Fibroblast of lung (primary cell): ENCODE measurements around the gene SPAG9. TPM values are rescaled to one million over a fixed set of nuclear protein-coding genes. Genes with fewer than 3 reads are reported as not detected.
A peak's percentile ranks its signal among the peaks of the same experiment; 100 is the strongest.

Source experiments
- DNase-seq, 2 donors: peaks; one replicate each; pipeline versions ENCODE4 v3.0.0 to v3.0.0-alpha.2; 2010; ENCODE audit warnings: low read depth in 2 of 2
- H2AFZ ChIP-seq: 2 replicates; pipeline ENCODE4 v1.5.1; 2012; ENCODE audit warnings: low read length, control low read depth, inconsistent platforms
- H3K27ac ChIP-seq: 2 replicates; pipeline ENCODE4 v1.5.1; 2011; ENCODE audit warnings: low read length, control low read depth; ENCODE audit not compliant: insufficient read depth
- H3K27me3 ChIP-seq: 2 replicates; pipeline ENCODE4 v1.5.1; 2011; ENCODE audit warnings: mild to moderate bottlenecking, low read length; ENCODE audit not compliant: control insufficient read depth, insufficient read depth
- H3K36me3 ChIP-seq: 2 replicates; pipeline ENCODE4 v1.5.1; 2011; ENCODE audit warnings: low read length; ENCODE audit not compliant: control insufficient read depth, insufficient read depth
- H3K4me1 ChIP-seq: 2 replicates; pipeline ENCODE4 v1.5.1; 2011; ENCODE audit warnings: low read length; ENCODE audit not compliant: control insufficient read depth, insufficient read depth; ENCODE audit errors: extremely low read depth
- H3K4me2 ChIP-seq: 2 replicates; pipeline ENCODE4 v1.5.1; 2011; ENCODE audit warnings: low read length, control low read depth; ENCODE audit not compliant: insufficient read depth; ENCODE audit errors: extremely low read depth
- H3K4me3 ChIP-seq, 4 experiments: fragments of 200-600 bp in 1 of 4; sonication (generic) in 1 of 4; replicated peaks in 1 of 4; 2 replicates each; pipeline ENCODE4 v1.5.1; 2011 to 2016; ENCODE audit warnings: low read length in 4 of 4, low read depth in 3 of 4, mild to moderate bottlenecking in 3 of 4, control low read depth in 2 of 4, inconsistent platforms in 1 of 4, mixed read lengths in 1 of 4; ENCODE audit not compliant: insufficient read depth in 1 of 4; ENCODE audit errors: control extremely low read depth in 1 of 4
- H3K79me2 ChIP-seq: 2 replicates; pipeline ENCODE4 v1.5.1; 2012; ENCODE audit warnings: mild to moderate bottlenecking, low read length, inconsistent platforms; ENCODE audit not compliant: control insufficient read depth, insufficient read depth
- H3K9ac ChIP-seq: 2 replicates; pipeline ENCODE4 v1.5.1; 2011; ENCODE audit warnings: mild to moderate bottlenecking, low read length, control low read depth; ENCODE audit not compliant: insufficient read depth
- H3K9me3 ChIP-seq: 2 replicates; pipeline ENCODE4 v1.5.1; 2012; ENCODE audit warnings: low read depth, low read length; ENCODE audit not compliant: control insufficient read depth, insufficient read depth
- H4K20me1 ChIP-seq: 2 replicates; pipeline ENCODE4 v1.5.1; 2011; ENCODE audit warnings: low read length; ENCODE audit not compliant: control insufficient read depth, insufficient read depth; ENCODE audit errors: extremely low read depth
- EZH2 ChIP-seq: IDR thresholded peaks from 2 replicates; pipeline ENCODE4 v1.5.1; 2012; ENCODE audit warnings: low read length, control low read depth, mild to moderate bottlenecking; ENCODE audit errors: missing control alignments
- polyA plus RNA-seq, 2 donors: library from polyadenylated mRNA; depleted of rRNA in 1 of 2; stranded (reverse) in 1 of 2; unstranded in 1 of 2; fragments of >200 nt; gene quantifications; 2 replicates each; pipeline ENCODE4 v1.2.1, GENCODE V29; 2011 to 2012; ENCODE audit warnings: missing spikeins in 1 of 2
- total RNA-seq: library from RNA; depleted of rRNA; stranded (reverse); fragments of >200 nt; gene quantifications from 2 replicates; pipeline ENCODE4 v1.2.1, GENCODE V29; 2014
- TF ChIP-seq, protein P1 (sequence below), 2 donors: IDR thresholded peaks in 1 of 2; conservative IDR thresholded peaks in 1 of 2; 1 replicate in 1 of 2; 2 replicates in 1 of 2; pipeline ENCODE4 v1.5.1; 2011 to 2012; ENCODE audit warnings: low read length in 2 of 2, control low read depth in 1 of 2, inconsistent platforms in 1 of 2, low read depth in 1 of 2, mild to moderate bottlenecking in 1 of 2

SPAG9 gene
- total and polyA plus RNA-seq, 2 donors (not counting 1 experiment from before 2014, with no cell fraction given) = 49.8 to 126 TPM

DNA sequence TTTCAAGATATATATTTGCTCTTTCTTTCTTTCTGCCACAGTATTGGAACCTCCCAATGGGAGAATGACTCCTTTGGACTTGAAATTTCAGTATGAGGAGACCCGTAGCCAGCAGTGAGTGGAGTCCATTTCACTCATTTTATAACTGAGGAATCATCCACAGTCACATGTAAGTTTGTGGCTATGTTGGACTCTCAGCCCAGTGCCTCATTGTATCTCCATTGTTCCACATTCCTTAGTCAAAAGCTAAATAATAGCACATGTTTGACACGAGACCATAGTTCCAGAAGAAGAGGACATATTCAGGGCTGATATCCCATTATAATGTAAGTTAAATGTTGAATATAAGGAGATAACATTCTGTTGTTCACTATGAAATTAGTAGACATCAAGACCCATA is 12.7 kb upstream of the SPAG9 start:
- peak in 1 of 2 donors; percentile 15 for DNase-seq
- Histone ChIP-seq H3K27ac (no peak overlapping the region), H3K9me3 (no peaks in the 10 kb centered on the region), H3K79me2 (no peaks in the 10 kb centered on the region), H4K20me1 (no peaks in the 10 kb centered on the region), H3K4me3 (no peak overlapping the region), H3K4me1 (no peaks in the 10 kb centered on the region), H3K4me2 (no peak overlapping the region), H3K9ac (no peak overlapping the region), H3K27me3 (no peaks in the 10 kb centered on the region), H3K36me3 (no peaks in the 10 kb centered on the region), H2AFZ (no peak overlapping the region)
- TF ChIP-seq EZH2 = no peak
- TF ChIP-seq, protein P1, sequence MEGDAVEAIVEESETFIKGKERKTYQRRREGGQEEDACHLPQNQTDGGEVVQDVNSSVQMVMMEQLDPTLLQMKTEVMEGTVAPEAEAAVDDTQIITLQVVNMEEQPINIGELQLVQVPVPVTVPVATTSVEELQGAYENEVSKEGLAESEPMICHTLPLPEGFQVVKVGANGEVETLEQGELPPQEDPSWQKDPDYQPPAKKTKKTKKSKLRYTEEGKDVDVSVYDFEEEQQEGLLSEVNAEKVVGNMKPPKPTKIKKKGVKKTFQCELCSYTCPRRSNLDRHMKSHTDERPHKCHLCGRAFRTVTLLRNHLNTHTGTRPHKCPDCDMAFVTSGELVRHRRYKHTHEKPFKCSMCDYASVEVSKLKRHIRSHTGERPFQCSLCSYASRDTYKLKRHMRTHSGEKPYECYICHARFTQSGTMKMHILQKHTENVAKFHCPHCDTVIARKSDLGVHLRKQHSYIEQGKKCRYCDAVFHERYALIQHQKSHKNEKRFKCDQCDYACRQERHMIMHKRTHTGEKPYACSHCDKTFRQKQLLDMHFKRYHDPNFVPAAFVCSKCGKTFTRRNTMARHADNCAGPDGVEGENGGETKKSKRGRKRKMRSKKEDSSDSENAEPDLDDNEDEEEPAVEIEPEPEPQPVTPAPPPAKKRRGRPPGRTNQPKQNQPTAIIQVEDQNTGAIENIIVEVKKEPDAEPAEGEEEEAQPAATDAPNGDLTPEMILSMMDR (conservative IDR thresholded peaks at IDR 0.05 in 1 of 2, IDR thresholded peaks at IDR 0.05 in 1 of 2; ENCODE audit: low read depth in 1 of 2, low read length in 2 of 2) = no peak

DNA sequence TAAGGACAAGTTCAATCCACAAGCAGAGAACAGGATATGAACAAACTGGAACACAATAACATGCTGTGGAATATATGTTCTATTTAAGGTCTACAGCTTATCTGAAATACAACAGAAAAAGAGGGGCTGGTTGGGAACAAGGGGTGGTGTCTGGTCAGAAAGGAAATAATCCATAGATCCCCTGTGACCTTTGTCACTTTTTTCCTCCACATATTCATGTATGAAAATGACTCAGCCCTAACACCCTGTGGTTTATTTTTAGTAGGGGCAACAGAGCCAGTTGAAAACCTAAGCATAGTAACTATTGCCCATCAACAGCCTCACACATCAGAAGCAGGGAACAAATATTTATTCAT is 12.3 kb upstream of the SPAG9 start:
- H3K9me3 ChIP-seq = no peaks in the 10 kb centered on the region
- H3K79me2 ChIP-seq = no peaks in the 10 kb centered on the region
- no peak overlapping the region for H3K27ac ChIP-seq
- no peak overlapping the region for H3K4me2 ChIP-seq
- no peaks in the 10 kb centered on the region for H3K4me1 ChIP-seq
- peak in 1 of 2 donors; percentile 14 for DNase-seq
- H2AFZ ChIP-seq = no peak overlapping the region
- H3K4me3 ChIP-seq = no peak overlapping the region
- H4K20me1 ChIP-seq = no peaks in the 10 kb centered on the region
- TF ChIP-seq, protein P1 (conservative IDR thresholded peaks at IDR 0.05 in 1 of 2, IDR thresholded peaks at IDR 0.05 in 1 of 2; ENCODE audit: low read depth in 1 of 2, low read length in 2 of 2) = no peak
- no peak for TF ChIP-seq EZH2
- no peak overlapping the region for H3K9ac ChIP-seq
- H3K27me3 ChIP-seq = no peaks in the 10 kb centered on the region
- H3K36me3 ChIP-seq = no peaks in the 10 kb centered on the region

DNA sequence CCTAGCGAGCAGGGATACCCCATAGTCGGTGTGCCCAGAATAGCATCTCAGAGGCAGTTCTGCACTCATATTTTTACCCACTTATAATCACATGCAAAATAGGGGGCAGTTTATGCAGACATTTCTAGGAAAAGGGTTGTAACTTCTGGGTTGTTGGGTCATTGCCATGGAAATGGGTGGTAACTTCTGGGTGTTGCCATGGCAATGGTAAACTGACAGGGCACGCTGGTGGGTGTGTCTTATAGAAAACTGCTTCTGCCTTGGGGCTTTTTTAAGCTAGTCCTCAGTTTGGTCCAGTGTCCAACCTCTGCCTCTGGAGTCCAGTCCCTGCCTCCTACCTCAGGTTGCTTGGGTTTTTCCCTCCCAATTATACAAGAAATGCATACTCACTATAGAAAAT is 7.4 kb upstream of the SPAG9 start:
- H3K27ac ChIP-seq = no peak overlapping the region
- H3K79me2 ChIP-seq = no peaks in the 10 kb centered on the region
- H3K9me3 ChIP-seq = no peaks in the 10 kb centered on the region
- no peak overlapping the region for H3K9ac ChIP-seq
- no peaks in the 10 kb centered on the region for H3K4me1 ChIP-seq
- no peak overlapping the region for H2AFZ ChIP-seq
- TF ChIP-seq, protein P1 (conservative IDR thresholded peaks at IDR 0.05 in 1 of 2, IDR thresholded peaks at IDR 0.05 in 1 of 2; ENCODE audit: low read depth in 1 of 2, low read length in 2 of 2) = no peak
- TF ChIP-seq EZH2 = no peak
- no peaks in the 10 kb centered on the region for H3K27me3 ChIP-seq
- no peaks in the 10 kb centered on the region for H3K36me3 ChIP-seq
- H4K20me1 ChIP-seq = no peaks in the 10 kb centered on the region
- peak in 1 of 2 donors; percentile 28 for DNase-seq
- H3K4me2 ChIP-seq = no peak overlapping the region
- no peak overlapping the region for H3K4me3 ChIP-seq
